Measurements from ENCODE around the gene ARFGAP1.
A peak's percentile ranks its signal among the peaks of the same experiment; 100 is the strongest.

The ARFGAP1 gene

DNA sequence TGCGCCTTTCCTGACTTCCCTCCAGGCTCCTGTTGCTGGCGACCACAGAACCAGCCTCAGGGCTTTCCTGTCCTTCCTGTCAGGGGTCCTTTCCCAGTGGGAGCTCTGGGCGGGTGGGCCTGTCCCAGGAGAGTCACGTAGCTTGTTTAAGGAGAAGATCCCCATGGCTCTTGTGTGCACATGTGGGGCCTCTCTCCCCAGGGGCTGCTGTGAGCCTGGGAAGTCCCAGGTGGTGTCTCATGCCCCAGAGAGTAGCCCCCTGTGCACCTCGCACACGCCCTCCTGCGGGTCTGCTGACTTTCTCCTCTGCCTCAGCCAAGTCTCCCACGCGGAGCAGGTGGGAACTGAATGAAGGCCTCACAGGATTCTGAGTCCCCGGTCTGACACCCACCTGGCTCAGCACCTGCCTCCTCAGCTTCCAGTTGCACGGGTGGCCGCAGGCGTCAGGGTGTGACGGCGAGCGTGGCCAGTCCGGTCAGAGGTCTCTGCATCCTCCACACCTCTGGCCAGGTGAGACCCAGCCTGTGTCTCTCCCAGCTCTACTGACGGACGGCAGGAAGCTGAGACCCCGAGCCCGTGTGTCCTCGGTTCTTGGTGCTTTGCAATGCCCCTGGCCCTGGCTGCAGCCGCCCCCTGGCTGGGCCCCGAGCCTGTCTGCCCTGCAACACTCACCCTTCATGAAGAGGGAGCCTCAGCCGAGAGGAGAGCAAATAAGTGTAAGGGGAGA lies 12.7 kb upstream of the ARFGAP1 start:
- DNase-seq = no peak

DNA sequence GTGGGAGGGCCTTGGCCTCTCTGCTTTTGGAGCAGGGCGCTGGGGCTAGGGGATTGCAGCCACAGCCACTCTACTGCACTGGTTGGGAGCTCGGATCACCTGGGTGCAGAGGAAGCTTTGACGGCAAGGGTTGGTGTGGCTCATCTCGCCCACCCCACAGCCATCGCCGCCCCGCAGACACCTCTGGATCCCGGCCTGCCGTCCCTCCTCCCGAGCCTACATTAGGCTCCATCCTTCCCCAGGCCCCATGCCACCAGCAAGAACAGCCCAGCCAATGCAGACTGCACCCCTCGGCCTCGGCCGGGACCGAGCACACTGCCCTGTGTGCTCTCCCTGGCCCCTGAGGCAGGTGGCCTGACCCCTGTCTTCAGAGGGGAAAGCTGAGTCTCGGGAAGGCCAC lies 12.1 kb upstream of the ARFGAP1 start:
- DNase-seq = no peak

DNA sequence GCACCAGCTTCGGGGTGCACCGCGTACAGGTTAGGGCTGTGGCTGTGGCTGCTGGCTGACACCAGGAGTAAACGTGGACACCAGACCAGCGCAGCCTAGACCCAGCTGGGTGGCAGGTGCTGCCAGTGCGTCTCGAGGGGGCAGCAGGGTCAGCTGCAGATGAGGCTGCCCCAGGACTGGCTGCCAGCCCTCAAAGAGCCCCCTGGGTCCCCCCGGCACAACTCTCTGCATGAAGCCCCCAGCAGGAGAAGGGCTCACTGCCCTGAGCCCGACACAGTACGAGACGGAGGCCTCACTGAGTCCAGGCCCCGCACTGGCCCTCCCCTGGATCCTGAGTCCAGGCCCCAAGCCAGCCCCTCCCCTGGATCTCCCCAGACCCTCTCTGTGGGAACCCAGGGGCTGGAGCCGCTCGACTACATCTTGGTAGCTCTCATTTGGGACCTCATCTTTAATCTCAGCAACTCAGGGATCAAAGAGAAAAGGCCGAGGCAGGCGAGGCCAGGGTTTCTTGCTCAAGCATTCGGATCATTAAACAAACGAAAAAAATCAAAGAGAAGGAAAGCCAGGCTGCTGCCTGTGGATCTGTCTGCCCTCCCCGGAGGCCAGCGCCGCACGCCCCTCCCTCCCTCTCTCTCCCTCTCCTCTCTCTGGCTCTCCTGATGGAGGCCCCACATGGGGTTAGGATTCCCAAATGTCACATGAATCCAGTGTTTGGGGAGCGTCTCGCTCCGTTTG lies 11.4 kb upstream of the ARFGAP1 start:
- peak in 7 of 51 donors; percentile 11 to 36 (median 22) for DNase-seq

GRCh38 chr20:63261795-63262528 lies 10.7 kb upstream of the ARFGAP1 start:
- DNase-seq = no peak

DNA sequence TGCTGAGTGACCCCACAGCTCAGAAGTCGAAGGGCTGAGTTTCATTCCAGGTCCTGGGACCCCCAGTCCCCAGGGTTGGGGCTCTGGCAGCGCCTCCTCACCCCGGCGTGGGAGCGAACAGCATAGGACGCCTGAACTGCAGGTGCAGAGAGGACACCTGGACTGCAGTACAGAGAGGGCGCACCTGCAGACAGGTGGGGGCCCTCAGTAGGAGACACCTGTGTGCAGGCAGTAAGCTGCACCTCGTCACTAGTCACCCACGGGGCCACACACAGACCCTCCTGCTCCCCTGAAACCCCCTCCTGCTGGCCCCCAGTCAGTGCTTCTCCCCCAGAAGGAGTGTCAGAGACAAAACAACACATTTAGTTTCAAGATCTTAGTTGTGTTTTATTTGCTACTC lies 9.8 kb upstream of the ARFGAP1 start:
- no peak for DNase-seq

DNA sequence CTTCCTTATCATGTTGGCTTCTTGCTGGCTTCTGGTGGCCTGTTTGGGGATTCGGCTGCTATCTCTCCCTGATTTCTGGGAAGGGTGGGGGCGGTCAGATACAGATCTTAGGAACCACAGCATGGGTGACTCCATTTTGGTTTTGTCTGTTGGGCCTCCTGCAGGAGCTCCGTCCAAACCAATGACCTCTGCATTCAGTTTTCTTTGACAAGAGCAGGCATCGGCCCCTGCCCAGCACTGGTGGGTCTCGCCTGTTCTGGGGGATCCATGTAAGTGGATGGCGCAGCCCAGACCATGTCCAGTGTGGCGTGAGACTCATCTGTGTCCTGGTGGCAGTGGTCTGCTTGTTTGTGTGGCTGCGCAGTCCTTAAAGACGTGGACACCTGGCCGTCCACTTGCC lies 8.6 kb upstream of the ARFGAP1 start:
- no peak for DNase-seq

GRCh38 chr20:63264519-63264918 lies 8.1 kb upstream of the ARFGAP1 start:
- peak in 20 of 51 donors; percentile 7 to 43 (median 31) for DNase-seq

DNA sequence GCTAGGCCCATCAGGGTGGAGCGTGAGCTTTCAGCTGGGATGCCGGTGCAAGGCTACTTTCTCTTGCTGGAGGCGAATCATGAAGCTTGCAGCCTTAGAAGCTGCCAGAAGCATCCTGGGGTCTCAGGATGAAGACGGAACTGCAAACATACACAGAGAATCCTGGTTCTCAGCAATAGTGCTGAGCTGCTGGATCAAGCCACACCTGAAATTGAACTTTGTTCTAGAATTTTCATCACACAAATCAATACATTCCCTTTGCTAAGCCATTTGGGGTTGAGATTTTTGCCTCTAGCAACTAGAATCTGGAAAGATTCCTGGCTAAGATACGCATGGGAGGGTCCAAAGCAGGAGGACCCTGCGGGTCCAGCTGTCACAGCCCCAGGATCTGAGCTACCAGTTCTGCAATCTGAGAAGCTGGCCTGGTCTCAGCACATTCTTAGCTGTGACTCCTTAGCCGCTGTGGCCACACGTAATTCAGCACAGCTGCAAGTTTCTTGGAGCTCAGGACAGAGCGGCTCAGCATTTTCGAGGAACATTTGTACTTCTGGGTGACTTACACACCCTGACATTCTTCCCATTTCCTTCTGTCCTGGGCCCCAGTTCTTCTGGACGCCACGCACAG lies 6.6 kb upstream of the ARFGAP1 start:
- DNase-seq = no peak

- peak in 1 of 51 donors; percentile 5 for DNase-seq
Measured at GRCh38 chr20:63267691-63268090, 4.9 kb upstream of the ARFGAP1 start.

GRCh38 chr20:63268256-63268655 lies 4.4 kb upstream of the ARFGAP1 start:
- no peak for DNase-seq

DNA sequence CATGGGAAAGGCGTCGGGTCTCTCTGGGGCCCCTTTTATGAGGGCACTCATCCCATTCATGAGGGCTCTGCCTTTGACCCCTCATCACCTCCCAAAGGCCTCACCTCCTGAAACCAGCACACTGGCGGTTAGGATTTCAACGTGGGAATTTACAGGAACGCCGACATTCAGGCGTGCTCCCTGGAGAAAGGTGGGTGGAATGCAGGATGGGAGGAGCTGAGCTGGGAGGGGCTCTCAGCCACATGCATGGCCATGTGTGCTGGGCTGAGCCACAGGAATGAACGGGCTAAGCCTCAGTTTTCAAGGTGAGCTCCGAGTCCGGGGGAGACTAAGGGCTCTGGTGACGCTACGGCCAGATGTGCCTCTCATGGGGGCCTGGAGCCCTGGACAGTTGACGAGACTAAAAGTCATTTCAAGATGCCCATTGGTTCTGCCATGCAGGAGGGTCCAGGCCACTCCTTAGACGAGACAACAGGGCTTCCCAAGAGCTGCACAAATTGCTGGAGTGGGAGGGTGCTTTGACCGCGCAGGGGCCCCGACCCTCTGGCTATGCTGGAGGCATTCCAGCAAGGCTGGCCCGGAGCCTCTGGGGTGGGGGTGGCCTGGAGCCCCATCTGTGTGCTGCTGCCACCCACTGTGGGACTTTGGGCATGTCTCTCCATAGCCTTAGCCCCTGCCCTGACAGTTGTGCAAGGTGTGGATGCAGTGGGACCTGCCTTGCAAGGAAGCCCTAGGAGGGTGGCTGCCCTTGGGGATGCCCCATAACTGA lies 3.8 kb upstream of the ARFGAP1 start:
- peak in 1 of 51 donors; percentile 10 for DNase-seq

GRCh38 chr20:63269724-63270123 lies 2.9 kb upstream of the ARFGAP1 start:
- no peak for DNase-seq

DNA sequence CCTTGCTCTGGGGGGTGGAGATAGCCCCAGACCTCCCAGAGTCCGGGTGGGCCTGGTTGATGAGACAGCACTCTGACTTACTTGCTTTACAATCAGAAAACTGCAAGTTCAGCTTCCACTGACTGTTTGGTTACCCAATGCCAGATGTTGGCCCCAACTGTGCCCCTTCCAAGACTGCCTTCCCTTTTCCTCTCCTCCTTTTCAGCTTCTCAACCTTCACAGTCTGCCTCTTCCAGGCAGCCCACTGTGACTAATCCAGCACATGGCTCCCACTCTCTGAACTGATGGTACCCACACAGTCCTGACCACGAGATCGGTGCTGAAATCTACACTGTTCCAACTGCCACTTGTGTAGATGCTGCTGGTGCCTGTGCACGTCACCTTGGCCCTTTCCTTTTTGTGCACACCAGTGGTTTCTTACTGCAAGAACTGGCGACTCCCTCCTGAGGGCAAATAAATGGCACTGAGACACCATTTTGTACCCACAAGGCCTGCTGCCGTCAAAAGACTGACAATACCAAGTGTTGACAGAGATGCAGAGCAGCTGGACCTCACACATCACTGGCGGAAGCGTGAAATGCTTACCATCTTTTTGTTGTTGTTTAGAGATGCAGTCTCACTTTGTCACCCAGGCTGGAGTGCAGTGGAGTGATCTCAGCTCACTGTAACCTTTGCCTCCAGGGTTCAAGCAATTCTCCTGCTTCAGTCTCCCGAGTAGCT lies 1.8 kb upstream of the ARFGAP1 start:
- no peak for DNase-seq

GRCh38 chr20:63273059-63273579 lies 506 bp downstream of the ARFGAP1 start:
- DNase-seq = no peak

DNA sequence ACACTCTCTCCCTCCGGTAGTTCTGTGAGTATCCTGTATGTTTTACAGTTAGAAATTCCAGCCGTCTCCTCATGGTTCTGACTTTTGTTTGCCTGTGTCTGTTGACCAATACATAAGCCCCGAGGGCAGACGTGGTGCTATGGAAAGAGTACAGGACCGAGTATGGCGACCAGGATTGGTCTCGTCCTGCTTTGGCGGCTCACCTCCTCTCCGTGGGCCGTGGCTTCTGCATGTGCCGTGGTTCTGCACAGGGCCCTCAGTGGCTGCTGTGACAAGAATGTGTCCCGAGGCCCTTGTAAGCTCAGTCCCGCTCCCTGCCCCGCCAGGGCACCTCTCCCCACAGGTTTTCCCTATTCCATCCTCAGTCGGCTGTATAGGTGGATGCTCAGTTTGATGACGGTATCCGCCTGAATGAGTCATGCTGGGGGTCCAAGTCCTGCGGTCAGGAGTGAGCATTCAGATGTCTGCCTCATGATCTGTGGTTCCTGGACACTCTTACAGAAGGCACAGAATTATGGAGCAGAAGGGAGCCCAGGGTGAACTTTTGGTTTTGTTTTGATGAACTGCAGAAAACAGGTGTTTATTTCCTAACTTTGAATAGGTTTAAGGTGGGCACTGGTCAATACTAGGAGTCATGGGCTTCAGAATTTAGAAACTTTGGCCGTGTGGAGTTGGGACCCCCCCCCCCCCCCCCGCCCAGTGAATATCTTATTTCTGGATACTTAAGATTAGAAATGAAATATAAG lies 1.2 kb downstream of the ARFGAP1 start:
- no peak for DNase-seq

DNA sequence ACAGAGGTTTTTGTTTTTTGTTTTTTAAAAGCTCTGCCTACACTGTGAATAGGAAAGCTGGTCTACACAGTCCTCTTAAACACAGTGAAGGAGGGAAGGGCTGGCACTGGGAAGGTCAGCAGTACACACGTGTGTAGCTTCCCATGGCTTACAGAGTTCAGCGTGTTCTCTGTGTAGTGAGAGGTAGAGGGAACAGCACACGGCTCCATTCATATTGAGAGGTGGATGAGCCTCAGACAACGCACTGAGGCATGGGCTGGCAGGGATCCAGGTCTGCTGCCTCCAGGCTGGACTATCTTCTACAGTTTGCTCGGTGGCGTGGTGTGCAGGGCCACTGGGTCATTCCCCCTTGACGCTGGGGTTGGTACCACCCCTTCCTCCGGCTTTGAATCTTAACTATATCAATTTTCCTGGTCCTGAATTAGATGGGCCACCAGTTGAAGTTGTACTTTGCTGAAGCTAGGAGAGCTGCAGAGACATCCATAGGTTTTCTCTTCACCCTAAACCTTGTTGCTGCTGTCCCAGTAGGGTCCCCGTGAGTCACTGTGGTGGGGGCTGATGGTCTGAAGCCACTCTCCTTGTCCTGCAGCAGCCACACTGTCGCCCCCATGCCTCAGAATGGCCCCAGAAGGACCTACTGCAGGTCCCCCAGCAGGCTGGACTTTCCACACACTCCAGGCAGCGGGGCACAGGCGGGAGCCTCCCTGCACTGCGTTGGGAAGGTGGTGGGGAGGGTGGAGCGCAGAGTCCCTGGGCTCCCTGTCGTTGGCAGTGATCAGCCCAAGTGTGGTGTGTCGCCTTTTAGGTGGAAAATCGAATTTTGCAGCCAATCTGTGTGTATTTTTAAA lies 2.0 kb downstream of the ARFGAP1 start:
- no peak for DNase-seq

GRCh38 chr20:63275825-63276224 lies 3.2 kb downstream of the ARFGAP1 start:
- DNase-seq = no peak

DNA sequence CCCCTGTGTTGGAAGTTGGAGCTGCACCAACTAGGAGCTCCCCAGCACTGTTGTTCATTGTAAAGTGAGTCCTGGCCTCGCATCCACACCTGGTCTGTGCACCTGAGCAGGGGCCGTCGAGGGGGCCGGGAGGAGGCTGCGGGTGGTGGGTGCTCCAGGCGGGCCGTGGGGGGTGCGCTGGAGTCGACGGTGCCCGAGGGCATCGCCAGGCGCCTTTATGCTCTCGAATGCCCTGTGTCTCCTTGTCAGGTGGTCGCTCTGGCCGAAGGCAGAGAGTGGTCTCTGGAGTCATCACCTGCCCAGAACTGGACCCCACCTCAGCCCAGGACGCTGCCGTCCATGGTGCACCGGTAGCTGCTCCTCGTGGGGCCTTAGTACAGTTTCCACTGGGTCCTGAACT lies 4.3 kb downstream of the ARFGAP1 start:
- no peak for DNase-seq
